HepG2 (cell line): ENCODE measurements around the gene DDX39B. TPM values are rescaled to one million over a fixed set of nuclear protein-coding genes. Genes with fewer than 3 reads are reported as not detected.

Source experiments
- CBX1 ChIP-seq: IDR thresholded peaks from one replicate; pipeline ENCODE4 v1.6.1; 2016; ENCODE audit warnings: antibody characterized with exemption, low read depth
- CREB1 ChIP-seq, 2 experiments: fragments of 450-650 bp in 1 of 2; IDR thresholded peaks; 2 replicates each; pipeline ENCODE4 v1.6.1; 2016 to 2017; ENCODE audit warnings: control low read depth in 1 of 2, mild to moderate bottlenecking in 1 of 2, missing compliant biosample characterization in 1 of 2, missing genetic modification characterization in 1 of 2
- FIP1L1 ChIP-seq: fragments of 200-400 bp; formaldehyde crosslinking; IDR thresholded peaks from 2 replicates; pipeline ENCODE4 v1.6.1; 2018; ENCODE audit warnings: low read depth, mild to moderate bottlenecking, low read length, moderate library complexity, borderline replicate concordance; ENCODE audit not compliant: insufficient read depth
- FOXA1 ChIP-seq, 2 experiments: fragments of 450-650 bp in 1 of 2; sonication (generic) in 1 of 2; formaldehyde crosslinking in 1 of 2; IDR thresholded peaks; 2 replicates each; pipeline versions ENCODE4 v1.4.0 to v1.6.1; 2016 to 2020; ENCODE audit warnings: missing genetic modification reagents in 1 of 2
- NFKB2 ChIP-seq: sonication (generic); formaldehyde crosslinking; IDR thresholded peaks from 2 replicates; pipeline ENCODE4 v1.4.0; 2020; ENCODE audit warnings: missing genetic modification reagents, borderline replicate concordance
- SATB2 ChIP-seq: sonication (generic); formaldehyde crosslinking; IDR thresholded peaks from 2 replicates; pipeline ENCODE4 v1.5.0; 2020; ENCODE audit warnings: missing genetic modification reagents
- XRCC5 ChIP-seq: fragments of 200-400 bp; formaldehyde crosslinking; optimal IDR thresholded peaks from 2 replicates; pipeline ENCODE3; 2017; ENCODE audit warnings: mild to moderate bottlenecking, low read length
- ZFP62 ChIP-seq: sonication (generic); formaldehyde crosslinking; IDR thresholded peaks from 2 replicates; pipeline ENCODE4 v1.4.0; 2020; ENCODE audit warnings: missing genetic modification reagents
- ZFP82 ChIP-seq: sonication (generic); formaldehyde crosslinking; IDR thresholded peaks from 2 replicates; pipeline ENCODE4 v1.5.1; 2020; ENCODE audit warnings: mild to moderate bottlenecking, missing genetic modification reagents, borderline replicate concordance
- ZNF276 ChIP-seq: sonication (generic); formaldehyde crosslinking; IDR thresholded peaks from 2 replicates; pipeline ENCODE4 v1.4.0; 2020; ENCODE audit warnings: mild to moderate bottlenecking, low read depth, missing genetic modification reagents
- ZNF687 ChIP-seq: sonication (generic); formaldehyde crosslinking; IDR thresholded peaks from 2 replicates; pipeline ENCODE4 v1.5.1; 2020; ENCODE audit warnings: mild to moderate bottlenecking, missing genetic modification reagents, moderate library complexity
- polyA plus RNA-seq, 8 experiments: library from polyadenylated mRNA; depleted of rRNA in 3 of 8; stranded (reverse) in 7 of 8; unstranded in 1 of 8; fragments of >200 nt; fragmentation: Illumina TruSeq in 4 of 8; extraction: Trizol in 4 of 8; gene quantifications; 2 replicates each; pipeline versions ENCODE4 v1.2.1 to v1.2.3, GENCODE V29; 2011 to 2016; ENCODE audit warnings: low read depth in 4 of 8, missing spikeins in 1 of 8, mixed read lengths in 1 of 8; ENCODE audit not compliant: insufficient read depth in 1 of 8
- total RNA-seq, 5 experiments: library from RNA; depleted of rRNA; stranded (reverse); fragments of >200 nt; fragmentation: Illumina TruSeq; extraction: Trizol; gene quantifications; 2 replicates each; pipeline ENCODE4 v1.2.3, GENCODE V29; 2016; ENCODE audit warnings: low read depth in 1 of 5
- TF ChIP-seq, protein P1 (sequence below): sonication (generic); formaldehyde crosslinking; IDR thresholded peaks from 2 replicates; pipeline ENCODE4 v1.4.0; 2020; ENCODE audit warnings: missing genetic modification reagents
- TF ChIP-seq, protein P2 (sequence below): sonication (generic); formaldehyde crosslinking; IDR thresholded peaks from 2 replicates; pipeline ENCODE4 v1.5.0; 2020; ENCODE audit warnings: mild to moderate bottlenecking, missing genetic modification reagents
- TF ChIP-seq, protein P3 (sequence below): sonication (generic); formaldehyde crosslinking; IDR thresholded peaks from 2 replicates; pipeline ENCODE4 v1.9.0; 2021; ENCODE audit warnings: missing genetic modification reagents, mild to moderate bottlenecking, borderline replicate concordance

Gene DDX39B
- total and polyA plus RNA-seq, 2 of the 13 experiments (the other 11 are each of a cell fraction or from before 2014, with no cell fraction given): 570 to 678 TPM

DNA sequence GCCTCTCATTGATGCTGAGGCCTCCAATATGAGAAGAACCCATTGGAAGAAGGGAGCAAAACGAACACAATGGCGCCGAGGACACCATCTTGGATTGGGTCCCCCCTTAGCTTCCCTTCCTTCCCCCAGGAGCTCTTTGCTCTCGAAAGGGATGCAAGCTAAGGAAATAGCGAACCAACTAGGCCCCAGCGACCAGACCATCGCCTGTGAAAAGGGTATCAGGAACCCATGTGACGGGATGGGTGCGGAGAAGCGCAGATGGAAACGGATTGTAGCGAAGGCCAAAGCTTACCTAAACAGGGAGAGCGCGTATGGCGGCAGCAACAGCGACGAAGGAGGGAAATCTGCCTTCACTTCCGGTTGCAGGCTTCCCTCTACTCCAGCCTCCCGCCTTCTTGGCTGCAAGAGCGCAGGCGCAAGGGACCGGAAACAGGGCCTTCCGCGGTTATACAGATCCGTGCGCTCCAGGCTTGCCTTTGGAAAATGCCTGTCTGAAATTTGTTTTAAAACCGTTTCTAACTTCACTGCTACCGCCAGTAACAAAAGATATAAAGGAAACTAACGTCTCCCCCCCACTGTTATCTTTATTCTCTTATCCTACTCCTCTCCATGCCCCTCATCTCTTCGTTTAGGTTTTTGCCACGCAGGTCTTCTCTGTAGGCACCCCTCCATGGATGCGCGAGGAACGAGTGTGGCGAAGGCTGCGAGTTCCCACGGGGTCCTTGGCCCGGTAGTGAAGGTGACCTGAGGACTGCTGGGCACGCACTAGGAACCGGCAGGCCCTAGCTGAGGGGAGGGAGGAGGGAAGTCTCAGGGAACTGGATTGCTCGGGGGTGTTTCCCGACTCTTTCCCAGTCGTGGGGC, at the start of gene DDX39B (continued):
- TF ChIP-seq, protein P1, sequence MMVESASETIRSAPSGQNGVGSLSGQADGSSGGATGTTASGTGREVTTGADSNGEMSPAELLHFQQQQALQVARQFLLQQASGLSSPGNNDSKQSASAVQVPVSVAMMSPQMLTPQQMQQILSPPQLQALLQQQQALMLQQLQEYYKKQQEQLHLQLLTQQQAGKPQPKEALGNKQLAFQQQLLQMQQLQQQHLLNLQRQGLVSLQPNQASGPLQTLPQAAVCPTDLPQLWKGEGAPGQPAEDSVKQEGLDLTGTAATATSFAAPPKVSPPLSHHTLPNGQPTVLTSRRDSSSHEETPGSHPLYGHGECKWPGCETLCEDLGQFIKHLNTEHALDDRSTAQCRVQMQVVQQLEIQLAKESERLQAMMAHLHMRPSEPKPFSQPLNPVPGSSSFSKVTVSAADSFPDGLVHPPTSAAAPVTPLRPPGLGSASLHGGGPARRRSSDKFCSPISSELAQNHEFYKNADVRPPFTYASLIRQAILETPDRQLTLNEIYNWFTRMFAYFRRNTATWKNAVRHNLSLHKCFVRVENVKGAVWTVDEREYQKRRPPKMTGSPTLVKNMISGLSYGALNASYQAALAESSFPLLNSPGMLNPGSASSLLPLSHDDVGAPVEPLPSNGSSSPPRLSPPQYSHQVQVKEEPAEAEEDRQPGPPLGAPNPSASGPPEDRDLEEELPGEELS: peak; percentile 58
- TF ChIP-seq CBX1 (peak; percentile 33), CREB1 (IDR thresholded peaks at IDR 0.05) (peak; percentile 54), CREB1 (CRISPR knock-in tag; IDR thresholded peaks at IDR 0.05) (peak; percentile 77; the same call in 1 of the 2 replicates), FOXA1 (IDR thresholded peaks at IDR 0.05) (no peak), FOXA1 (CRISPR knock-in tag; IDR thresholded peaks at IDR 0.05) (no peak), ZFP82 (peak; percentile 84; the same call in 1 of the 2 replicates), NFKB2 (CRISPR knock-in tag) (peak; percentile 94), ZNF276 (CRISPR knock-in tag) (no peak; the same call in 1 of the 2 replicates), ZFP62 (CRISPR knock-in tag) (no peak), ZNF687 (peak; percentile 93), SATB2 (CRISPR knock-in tag) (no peak; the same call in none of the 2 replicates), XRCC5 (no peak), FIP1L1 (no peak)
- TF ChIP-seq, protein P2, sequence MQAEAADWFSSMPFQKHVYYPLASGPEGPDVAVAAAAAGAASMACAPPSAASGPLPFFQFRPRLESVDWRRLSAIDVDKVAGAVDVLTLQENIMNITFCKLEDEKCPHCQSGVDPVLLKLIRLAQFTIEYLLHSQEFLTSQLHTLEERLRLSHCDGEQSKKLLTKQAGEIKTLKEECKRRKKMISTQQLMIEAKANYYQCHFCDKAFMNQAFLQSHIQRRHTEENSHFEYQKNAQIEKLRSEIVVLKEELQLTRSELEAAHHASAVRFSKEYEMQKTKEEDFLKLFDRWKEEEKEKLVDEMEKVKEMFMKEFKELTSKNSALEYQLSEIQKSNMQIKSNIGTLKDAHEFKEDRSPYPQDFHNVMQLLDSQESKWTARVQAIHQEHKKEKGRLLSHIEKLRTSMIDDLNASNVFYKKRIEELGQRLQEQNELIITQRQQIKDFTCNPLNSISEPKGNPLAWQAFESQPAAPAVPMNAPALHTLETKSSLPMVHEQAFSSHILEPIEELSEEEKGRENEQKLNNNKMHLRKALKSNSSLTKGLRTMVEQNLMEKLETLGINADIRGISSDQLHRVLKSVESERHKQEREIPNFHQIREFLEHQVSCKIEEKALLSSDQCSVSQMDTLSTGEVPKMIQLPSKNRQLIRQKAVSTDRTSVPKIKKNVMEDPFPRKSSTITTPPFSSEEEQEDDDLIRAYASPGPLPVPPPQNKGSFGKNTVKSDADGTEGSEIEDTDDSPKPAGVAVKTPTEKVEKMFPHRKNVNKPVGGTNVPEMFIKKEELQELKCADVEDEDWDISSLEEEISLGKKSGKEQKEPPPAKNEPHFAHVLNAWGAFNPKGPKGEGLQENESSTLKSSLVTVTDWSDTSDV (CRISPR knock-in tag): no peak
- TF ChIP-seq, protein P3, sequence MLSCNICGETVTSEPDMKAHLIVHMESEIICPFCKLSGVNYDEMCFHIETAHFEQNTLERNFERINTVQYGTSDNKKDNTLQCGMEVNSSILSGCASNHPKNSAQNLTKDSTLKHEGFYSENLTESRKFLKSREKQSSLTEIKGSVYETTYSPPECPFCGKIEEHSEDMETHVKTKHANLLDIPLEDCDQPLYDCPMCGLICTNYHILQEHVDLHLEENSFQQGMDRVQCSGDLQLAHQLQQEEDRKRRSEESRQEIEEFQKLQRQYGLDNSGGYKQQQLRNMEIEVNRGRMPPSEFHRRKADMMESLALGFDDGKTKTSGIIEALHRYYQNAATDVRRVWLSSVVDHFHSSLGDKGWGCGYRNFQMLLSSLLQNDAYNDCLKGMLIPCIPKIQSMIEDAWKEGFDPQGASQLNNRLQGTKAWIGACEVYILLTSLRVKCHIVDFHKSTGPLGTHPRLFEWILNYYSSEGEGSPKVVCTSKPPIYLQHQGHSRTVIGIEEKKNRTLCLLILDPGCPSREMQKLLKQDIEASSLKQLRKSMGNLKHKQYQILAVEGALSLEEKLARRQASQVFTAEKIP (CRISPR knock-in tag): no peak
